B cell (primary cell): ENCODE data around the gene DPP10.

Experiments used
- EZH2 ChIP-seq: IDR thresholded peaks from 2 replicates; pipeline ENCODE4 v1.6.1; 2012; ENCODE audit warnings: borderline replicate concordance, low read depth, mild to moderate bottlenecking, moderate library complexity, low read length; ENCODE audit not compliant: insufficient read depth, poor library complexity, severe bottlenecking
- TF ChIP-seq, protein P1 (sequence below): fragments of 200-600 bp; IDR thresholded peaks from one replicate; pipeline ENCODE4 v1.8.0; 2022; ENCODE audit warnings: antibody characterized with exemption, mild to moderate bottlenecking

GRCh38 chr2:114495046-114495445, 52.6 kb downstream of the DPP10 start:
- TF ChIP-seq, protein P1, sequence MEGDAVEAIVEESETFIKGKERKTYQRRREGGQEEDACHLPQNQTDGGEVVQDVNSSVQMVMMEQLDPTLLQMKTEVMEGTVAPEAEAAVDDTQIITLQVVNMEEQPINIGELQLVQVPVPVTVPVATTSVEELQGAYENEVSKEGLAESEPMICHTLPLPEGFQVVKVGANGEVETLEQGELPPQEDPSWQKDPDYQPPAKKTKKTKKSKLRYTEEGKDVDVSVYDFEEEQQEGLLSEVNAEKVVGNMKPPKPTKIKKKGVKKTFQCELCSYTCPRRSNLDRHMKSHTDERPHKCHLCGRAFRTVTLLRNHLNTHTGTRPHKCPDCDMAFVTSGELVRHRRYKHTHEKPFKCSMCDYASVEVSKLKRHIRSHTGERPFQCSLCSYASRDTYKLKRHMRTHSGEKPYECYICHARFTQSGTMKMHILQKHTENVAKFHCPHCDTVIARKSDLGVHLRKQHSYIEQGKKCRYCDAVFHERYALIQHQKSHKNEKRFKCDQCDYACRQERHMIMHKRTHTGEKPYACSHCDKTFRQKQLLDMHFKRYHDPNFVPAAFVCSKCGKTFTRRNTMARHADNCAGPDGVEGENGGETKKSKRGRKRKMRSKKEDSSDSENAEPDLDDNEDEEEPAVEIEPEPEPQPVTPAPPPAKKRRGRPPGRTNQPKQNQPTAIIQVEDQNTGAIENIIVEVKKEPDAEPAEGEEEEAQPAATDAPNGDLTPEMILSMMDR: no peak
- no peak for TF ChIP-seq EZH2
